GM23338 (cell line): ENCODE results near the gene RAB33A. TPM values are rescaled to one million over a fixed set of nuclear protein-coding genes. Genes with fewer than 3 reads are reported as not detected.

Experiments used
- ATAC-seq: fragments of 200-7000 bp; cut with Tn5 transposase; 3 replicates; pipeline ENCODE4 v1.9.1; 2020
- DNase-seq: peaks from one replicate; pipeline ENCODE4 v3.0.0-alpha.2; 2015; ENCODE audit warnings: low spot score
- H2AFZ ChIP-seq: fragments of 200-600 bp; sonication (generic); 2 replicates; pipeline ENCODE4 v1.8.0; 2016; ENCODE audit warnings: antibody characterized with exemption, mild to moderate bottlenecking, moderate library complexity
- H3F3A ChIP-seq: fragments of 200-600 bp; sonication (generic); replicated peaks from 2 replicates; pipeline ENCODE4 v1.8.0; 2017; ENCODE audit warnings: antibody characterized with exemption, mixed run types, low read depth
- H3K27ac ChIP-seq: fragments of 200-600 bp; sonication (generic); 2 replicates; pipeline ENCODE4 v1.6.1; 2016; ENCODE audit warnings: low read depth
- H3K27me3 ChIP-seq: fragments of 200-600 bp; sonication (generic); 2 replicates; pipeline ENCODE4 v1.8.0; 2016; ENCODE audit warnings: mild to moderate bottlenecking, mixed run types, moderate library complexity; ENCODE audit not compliant: insufficient read depth
- H3K36me3 ChIP-seq: fragments of 200-600 bp; sonication (generic); 2 replicates; pipeline ENCODE4 v1.8.0; 2016; ENCODE audit warnings: mild to moderate bottlenecking; ENCODE audit not compliant: insufficient read depth
- H3K4me1 ChIP-seq: fragments of 200-600 bp; sonication (generic); 2 replicates; pipeline ENCODE4 v1.8.0; 2016; ENCODE audit warnings: mild to moderate bottlenecking, moderate library complexity; ENCODE audit not compliant: insufficient read depth
- H3K4me2 ChIP-seq: fragments of 200-600 bp; sonication (generic); 2 replicates; pipeline ENCODE4 v1.7.1; 2017; ENCODE audit warnings: mixed run types
- H3K4me3 ChIP-seq: fragments of 200-600 bp; sonication (generic); 2 replicates; pipeline ENCODE4 v1.6.1; 2016; ENCODE audit warnings: mixed run types
- H3K79me2 ChIP-seq: fragments of 200-600 bp; sonication (generic); replicated peaks from 2 replicates; pipeline ENCODE4 v1.8.0; 2017; ENCODE audit warnings: mild to moderate bottlenecking; ENCODE audit not compliant: insufficient read depth
- H3K9me2 ChIP-seq: fragments of 200-600 bp; sonication (generic); 2 replicates; pipeline ENCODE4 v1.8.0; 2017; ENCODE audit not compliant: insufficient read depth
- H4K20me1 ChIP-seq: fragments of 200-600 bp; sonication (generic); replicated peaks from 2 replicates; pipeline ENCODE4 v1.8.0; 2017; ENCODE audit warnings: mild to moderate bottlenecking; ENCODE audit not compliant: insufficient read depth
- H3K27ac Mint-ChIP-seq: 2 replicates; pipeline ENCODE4 v1.8.0; 2020; ENCODE audit warnings: inconsistent platforms, mild to moderate bottlenecking, moderate library complexity, mixed read lengths
- H3K27me3 Mint-ChIP-seq: 3 replicates; pipeline ENCODE4 v1.8.0; 2022; ENCODE audit warnings: low read depth, mild to moderate bottlenecking, moderate library complexity, mixed read lengths, inconsistent platforms; ENCODE audit not compliant: insufficient read depth, poor library complexity
- H3K36me3 Mint-ChIP-seq: 3 replicates; pipeline ENCODE4 v1.8.0; 2021; ENCODE audit warnings: low read depth, mild to moderate bottlenecking, inconsistent platforms, moderate library complexity, mixed read lengths
- H3K4me1 Mint-ChIP-seq: 3 replicates; pipeline ENCODE4 v1.8.0; 2020; ENCODE audit warnings: mild to moderate bottlenecking, inconsistent platforms, mixed read lengths
- H3K4me3 Mint-ChIP-seq: 3 replicates; pipeline ENCODE4 v1.8.0; 2021; ENCODE audit warnings: moderate library complexity, mild to moderate bottlenecking, inconsistent platforms, mixed read lengths
- H3K9me3 Mint-ChIP-seq: 3 replicates; pipeline ENCODE4 v1.8.0; 2020; ENCODE audit warnings: moderate library complexity, mild to moderate bottlenecking, inconsistent platforms, mixed read lengths
- CREB1 ChIP-seq: fragments of 250-450 bp; sonication (Bioruptor Pico); IDR thresholded peaks from 2 replicates; pipeline ENCODE4 v1.5.0; 2020; ENCODE audit warnings: low read depth, mild to moderate bottlenecking, moderate library complexity
- EZH2 ChIP-seq: fragments of 200-600 bp; sonication (generic); IDR thresholded peaks from one replicate; pipeline ENCODE4 v1.8.0; 2017; ENCODE audit warnings: antibody characterized with exemption, mild to moderate bottlenecking, low read depth; ENCODE audit not compliant: unreplicated experiment
- EZH2phosphoT487 ChIP-seq: fragments of 200-600 bp; sonication (generic); IDR thresholded peaks from one replicate; pipeline ENCODE4 v1.8.1; 2018; ENCODE audit warnings: antibody characterized with exemption; ENCODE audit not compliant: unreplicated experiment
- JUNB ChIP-seq: IDR thresholded peaks from one replicate; pipeline ENCODE4 v1.6.1; 2016; ENCODE audit warnings: antibody characterized with exemption; ENCODE audit not compliant: unreplicated experiment
- NANOG ChIP-seq: IDR thresholded peaks from 2 replicates; pipeline ENCODE4 v1.6.1; 2016; ENCODE audit warnings: antibody characterized with exemption, borderline replicate concordance
- POLR2AphosphoS5 ChIP-seq: IDR thresholded peaks from 2 replicates; pipeline ENCODE4 v1.6.1; 2016; ENCODE audit warnings: antibody characterized with exemption, low read depth
- REST ChIP-seq: IDR thresholded peaks from one replicate; pipeline ENCODE4 v1.6.1; 2018; ENCODE audit warnings: antibody characterized with exemption; ENCODE audit not compliant: unreplicated experiment
- STAT1 ChIP-seq: IDR thresholded peaks from one replicate; pipeline ENCODE4 v1.6.1; 2016; ENCODE audit warnings: antibody characterized with exemption; ENCODE audit not compliant: unreplicated experiment
- ZNF114 ChIP-seq: fragments of 250-450 bp; sonication (Bioruptor Pico); IDR thresholded peaks from 2 replicates; pipeline ENCODE4 v1.5.0; 2020; ENCODE audit warnings: mild to moderate bottlenecking, moderate library complexity
- ZNF331 ChIP-seq: fragments of 250-450 bp; sonication (Bioruptor Pico); IDR thresholded peaks from 2 replicates; pipeline ENCODE4 v1.5.0; 2020; ENCODE audit warnings: low read depth, mild to moderate bottlenecking, moderate library complexity
- ZNF462 ChIP-seq: fragments of 250-450 bp; sonication (Bioruptor Pico); IDR thresholded peaks from 2 replicates; pipeline ENCODE4 v1.5.0; 2020; ENCODE audit warnings: mild to moderate bottlenecking, moderate library complexity
- polyA plus RNA-seq: library from polyadenylated mRNA; unstranded; fragments of >200 nt; fragmentation: Nextera tagmentation; extraction: Ambion mirVana; gene quantifications from 2 replicates; pipeline ENCODE4 v1.2.1, GENCODE V29; 2016
- total RNA-seq: library from RNA; depleted of rRNA; stranded (reverse); fragments of >200 nt; shearing (Covaris generic); gene quantifications from 2 replicates; pipeline ENCODE4 v1.2.3, GENCODE V29; 2014
- TF ChIP-seq, protein P1 (sequence below), 2 experiments: fragments of 200-600 bp in 1 of 2; sonication (generic) in 1 of 2; conservative IDR thresholded peaks; 2 replicates each; pipeline versions ENCODE4 v1.5.1 to v1.6.1; 2016 to 2017; ENCODE audit warnings: antibody characterized with exemption in 2 of 2, low read depth in 2 of 2, mild to moderate bottlenecking in 2 of 2, moderate library complexity in 1 of 2
- TF ChIP-seq, protein P2 (sequence below): IDR thresholded peaks from 2 replicates; pipeline ENCODE4 v1.6.1; 2016; ENCODE audit warnings: antibody characterized with exemption

RAB33A gene
- total and polyA plus RNA-seq, 2 experiments from 2014 or later, result 5.5 to 6.5 TPM

GRCh38 chrX:130165181-130165702 is 6.5 kb upstream of the RAB33A start:
- peak overlapping the region; percentile 94 for H3K4me3 Mint-ChIP-seq
- H3K4me1 Mint-ChIP-seq, result peaks cover 12% of the 10 kb centered on the region; the same call in 2 of the 3 replicates
- DNase-seq, result no peak

More at GRCh38 chrX:130165181-130165702, 6.5 kb upstream of the RAB33A start:
- Histone ChIP-seq H2AFZ (no peak overlapping the region), H3K27me3 (no peaks in the 10 kb centered on the region), H3K4me1 (peaks cover 9% of the 10 kb centered on the region), H3K9me2 (no peaks in the 10 kb centered on the region), H3K4me2 (peak overlapping the region; percentile 85), H3K36me3 (no peaks in the 10 kb centered on the region), H4K20me1 (no peaks in the 10 kb centered on the region), H3K27ac (peak overlapping the region; percentile 55; the same call in 1 of the 2 replicates), H3K79me2 (peaks cover 43% of the 10 kb centered on the region), H3K4me3 (peak overlapping the region; percentile 84), H3F3A (no peaks in the 10 kb centered on the region)
- Mint-ChIP-seq H3K27me3 (no peaks in the 10 kb centered on the region), H3K9me3 (no peaks in the 10 kb centered on the region; the same call in 2 of the 3 replicates), H3K27ac (peak overlapping the region; percentile 95), H3K36me3 (no peaks in the 10 kb centered on the region; the same call in 1 of the 3 replicates)
- no peak for TF ChIP-seq EZH2
- TF ChIP-seq ZNF114 (CRISPR knock-in tag), result no peak
- TF ChIP-seq ZNF462 (CRISPR knock-in tag), result no peak
- TF ChIP-seq POLR2AphosphoS5, result no peak
- TF ChIP-seq REST, result no peak
- TF ChIP-seq EZH2phosphoT487, result no peak
- no peak for TF ChIP-seq CREB1 (CRISPR knock-in tag)
- TF ChIP-seq, protein P1, sequence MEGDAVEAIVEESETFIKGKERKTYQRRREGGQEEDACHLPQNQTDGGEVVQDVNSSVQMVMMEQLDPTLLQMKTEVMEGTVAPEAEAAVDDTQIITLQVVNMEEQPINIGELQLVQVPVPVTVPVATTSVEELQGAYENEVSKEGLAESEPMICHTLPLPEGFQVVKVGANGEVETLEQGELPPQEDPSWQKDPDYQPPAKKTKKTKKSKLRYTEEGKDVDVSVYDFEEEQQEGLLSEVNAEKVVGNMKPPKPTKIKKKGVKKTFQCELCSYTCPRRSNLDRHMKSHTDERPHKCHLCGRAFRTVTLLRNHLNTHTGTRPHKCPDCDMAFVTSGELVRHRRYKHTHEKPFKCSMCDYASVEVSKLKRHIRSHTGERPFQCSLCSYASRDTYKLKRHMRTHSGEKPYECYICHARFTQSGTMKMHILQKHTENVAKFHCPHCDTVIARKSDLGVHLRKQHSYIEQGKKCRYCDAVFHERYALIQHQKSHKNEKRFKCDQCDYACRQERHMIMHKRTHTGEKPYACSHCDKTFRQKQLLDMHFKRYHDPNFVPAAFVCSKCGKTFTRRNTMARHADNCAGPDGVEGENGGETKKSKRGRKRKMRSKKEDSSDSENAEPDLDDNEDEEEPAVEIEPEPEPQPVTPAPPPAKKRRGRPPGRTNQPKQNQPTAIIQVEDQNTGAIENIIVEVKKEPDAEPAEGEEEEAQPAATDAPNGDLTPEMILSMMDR (conservative IDR thresholded peaks at IDR 0.05; ENCODE audit: low read depth in 2 of 2), result no peak
- TF ChIP-seq, protein P2, sequence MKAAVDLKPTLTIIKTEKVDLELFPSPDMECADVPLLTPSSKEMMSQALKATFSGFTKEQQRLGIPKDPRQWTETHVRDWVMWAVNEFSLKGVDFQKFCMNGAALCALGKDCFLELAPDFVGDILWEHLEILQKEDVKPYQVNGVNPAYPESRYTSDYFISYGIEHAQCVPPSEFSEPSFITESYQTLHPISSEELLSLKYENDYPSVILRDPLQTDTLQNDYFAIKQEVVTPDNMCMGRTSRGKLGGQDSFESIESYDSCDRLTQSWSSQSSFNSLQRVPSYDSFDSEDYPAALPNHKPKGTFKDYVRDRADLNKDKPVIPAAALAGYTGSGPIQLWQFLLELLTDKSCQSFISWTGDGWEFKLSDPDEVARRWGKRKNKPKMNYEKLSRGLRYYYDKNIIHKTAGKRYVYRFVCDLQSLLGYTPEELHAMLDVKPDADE, result no peak
- TF ChIP-seq ZNF331 (CRISPR knock-in tag), result no peak
- TF ChIP-seq NANOG, result no peak
- no peak for TF ChIP-seq STAT1
- no peak for TF ChIP-seq JUNB
- peak; percentile 70 for ATAC-seq
